ENCODE measurements around the gene PLIN4. TPM values are rescaled to one million over a fixed set of nuclear protein-coding genes. Genes with fewer than 3 reads are reported as not detected.

The PLIN4 gene
- total RNA-seq, 4 donors from 2014 or later: 1.4 to 6.7 (median 2.4) TPM

- 97% methylated on average over 5 of the region's 29 CpGs; no CpG with 5 or more reads in 1 of the 2 donors for WGBS, 2 donors
- intact Hi-C loops (cut with DNase I): no loop called here
- H3K4me1 ChIP-seq: no peaks in the 10 kb centered on the region
Measured at GRCh38 chr19:4500841-4501591, 17.3 kb downstream of the PLIN4 start.

GRCh38 chr19:4499855-4500254 is 18.4 kb downstream of the PLIN4 start:
- intact Hi-C loops (cut with DNase I): no loop called here
- Histone ChIP-seq H3K4me1 (no peaks in the 10 kb centered on the region), H3K36me3 (peaks cover 31 to 98% (median 51%) of the 10 kb centered on the region in 3 donors), H3K27ac (no peak overlapping the region), H3K4me3 (no peak overlapping the region), H3K27me3 (no peaks in the 10 kb centered on the region), H3K9me3 (no peaks in the 10 kb centered on the region)
- WGBS, 2 donors: 85 to 100% methylated on average over 1 to 7 of the region's 15 CpGs
- DNase-seq: no peak
- no peak for TF ChIP-seq CTCF (IDR thresholded peaks at IDR 0.05)
- TF ChIP-seq POLR2A (IDR thresholded peaks at IDR 0.05): no peak

More at GRCh38 chr19:4500841-4501591, 17.3 kb downstream of the PLIN4 start:
- Histone ChIP-seq H3K4me3 (no peak overlapping the region), H3K36me3 (peaks cover 25 to 98% (median 51%) of the 10 kb centered on the region in 3 donors), H3K27me3 (no peaks in the 10 kb centered on the region), H3K27ac (no peak overlapping the region), H3K9me3 (no peaks in the 10 kb centered on the region)
- no peak for TF ChIP-seq CTCF (IDR thresholded peaks at IDR 0.05)
- TF ChIP-seq POLR2A (IDR thresholded peaks at IDR 0.05): no peak
- DNase-seq: no peak

- peaks cover 35 to 98% (median 49%) of the 10 kb centered on the region in 3 donors for H3K36me3 ChIP-seq
- intact Hi-C loops (cut with DNase I): no loop called here
- DNase-seq: no peak
Measured at GRCh38 chr19:4499318-4499717, 19.0 kb downstream of the PLIN4 start.

GRCh38 chr19:4498694-4499093 is 19.6 kb downstream of the PLIN4 start:
- Histone ChIP-seq H3K27me3 (no peaks in the 10 kb centered on the region), H3K4me3 (no peak overlapping the region), H3K36me3 (peaks cover 41 to 100% (median 49%) of the 10 kb centered on the region in 3 donors), H3K27ac (no peak overlapping the region), H3K9me3 (no peaks in the 10 kb centered on the region), H3K4me1 (no peaks in the 10 kb centered on the region)
- no peak for DNase-seq
- TF ChIP-seq POLR2A (IDR thresholded peaks at IDR 0.05): no peak
- TF ChIP-seq CTCF (IDR thresholded peaks at IDR 0.05): no peak
- no CpG with 5 or more reads among the region's 12 CpGs for WGBS, 2 donors
- intact Hi-C loops (cut with DNase I): no loop called here

More at GRCh38 chr19:4499318-4499717, 19.0 kb downstream of the PLIN4 start:
- WGBS, 2 donors: 92 to 93% methylated on average over 17 to 19 of the region's 23 CpGs
- Histone ChIP-seq H3K9me3 (no peaks in the 10 kb centered on the region), H3K27me3 (no peaks in the 10 kb centered on the region), H3K4me3 (no peak overlapping the region), H3K27ac (no peak overlapping the region), H3K4me1 (no peaks in the 10 kb centered on the region)
- TF ChIP-seq POLR2A (IDR thresholded peaks at IDR 0.05): no peak

GRCh38 chr19:4497770-4498389 is 20.4 kb downstream of the PLIN4 start:
- Histone ChIP-seq H3K27ac (no peak overlapping the region), H3K4me3 (no peak overlapping the region), H3K9me3 (no peaks in the 10 kb centered on the region), H3K27me3 (no peaks in the 10 kb centered on the region), H3K36me3 (peaks cover 48 to 98% (median 50%) of the 10 kb centered on the region in 3 donors), H3K4me1 (no peaks in the 10 kb centered on the region)
- no CpG with 5 or more reads among the region's 25 CpGs for WGBS, 2 donors
- intact Hi-C loops (cut with DNase I): no loop called here
- DNase-seq: no peak
- TF ChIP-seq POLR2A (IDR thresholded peaks at IDR 0.05) (no peak), CTCF (IDR thresholded peaks at IDR 0.05) (no peak)
